HFF-Myc (cell line): ENCODE results near the gene DPF3.
A peak's percentile ranks its signal among the peaks of the same experiment; 100 is the strongest.

Experiments used
- DNase-seq: peaks from one replicate; pipeline ENCODE4 v3.0.0-alpha.2; 2011; ENCODE audit warnings: low read depth; ENCODE audit errors: extremely low read depth
- H3K4me3 ChIP-seq: replicated peaks from 2 replicates; pipeline ENCODE4 v1.5.1; 2011; ENCODE audit warnings: low read depth, mild to moderate bottlenecking, control low read depth, low read length
- TF ChIP-seq, protein P1 (sequence below): IDR thresholded peaks from 2 replicates; pipeline ENCODE4 v1.5.1; 2012; ENCODE audit warnings: mild to moderate bottlenecking, low read depth, low read length, control low read depth; ENCODE audit errors: missing control alignments

DPF3 gene

DNA sequence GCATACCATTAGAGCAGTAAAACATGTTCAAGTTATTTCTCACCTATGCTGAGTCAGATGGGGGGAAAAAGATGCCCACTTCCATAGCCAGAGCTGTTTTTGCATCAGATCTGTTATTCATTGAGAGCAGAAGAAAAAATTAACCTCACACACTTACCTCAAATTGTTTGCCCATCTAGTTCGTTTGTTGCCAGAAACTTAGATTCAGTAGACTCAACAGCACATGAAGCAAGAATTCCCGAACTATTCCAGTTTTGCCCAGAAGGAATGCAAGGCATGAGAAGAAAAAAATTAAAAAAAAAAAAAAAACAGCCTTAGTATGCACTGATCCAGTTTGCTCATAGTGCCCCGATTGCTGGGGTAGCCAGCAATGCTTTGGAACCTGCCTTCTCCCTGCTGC lies 12.4 kb upstream of the DPF3 start:
- H3K4me3 ChIP-seq: no peak overlapping the region
- TF ChIP-seq, protein P1, sequence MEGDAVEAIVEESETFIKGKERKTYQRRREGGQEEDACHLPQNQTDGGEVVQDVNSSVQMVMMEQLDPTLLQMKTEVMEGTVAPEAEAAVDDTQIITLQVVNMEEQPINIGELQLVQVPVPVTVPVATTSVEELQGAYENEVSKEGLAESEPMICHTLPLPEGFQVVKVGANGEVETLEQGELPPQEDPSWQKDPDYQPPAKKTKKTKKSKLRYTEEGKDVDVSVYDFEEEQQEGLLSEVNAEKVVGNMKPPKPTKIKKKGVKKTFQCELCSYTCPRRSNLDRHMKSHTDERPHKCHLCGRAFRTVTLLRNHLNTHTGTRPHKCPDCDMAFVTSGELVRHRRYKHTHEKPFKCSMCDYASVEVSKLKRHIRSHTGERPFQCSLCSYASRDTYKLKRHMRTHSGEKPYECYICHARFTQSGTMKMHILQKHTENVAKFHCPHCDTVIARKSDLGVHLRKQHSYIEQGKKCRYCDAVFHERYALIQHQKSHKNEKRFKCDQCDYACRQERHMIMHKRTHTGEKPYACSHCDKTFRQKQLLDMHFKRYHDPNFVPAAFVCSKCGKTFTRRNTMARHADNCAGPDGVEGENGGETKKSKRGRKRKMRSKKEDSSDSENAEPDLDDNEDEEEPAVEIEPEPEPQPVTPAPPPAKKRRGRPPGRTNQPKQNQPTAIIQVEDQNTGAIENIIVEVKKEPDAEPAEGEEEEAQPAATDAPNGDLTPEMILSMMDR: no peak
- no peak for DNase-seq

DNA sequence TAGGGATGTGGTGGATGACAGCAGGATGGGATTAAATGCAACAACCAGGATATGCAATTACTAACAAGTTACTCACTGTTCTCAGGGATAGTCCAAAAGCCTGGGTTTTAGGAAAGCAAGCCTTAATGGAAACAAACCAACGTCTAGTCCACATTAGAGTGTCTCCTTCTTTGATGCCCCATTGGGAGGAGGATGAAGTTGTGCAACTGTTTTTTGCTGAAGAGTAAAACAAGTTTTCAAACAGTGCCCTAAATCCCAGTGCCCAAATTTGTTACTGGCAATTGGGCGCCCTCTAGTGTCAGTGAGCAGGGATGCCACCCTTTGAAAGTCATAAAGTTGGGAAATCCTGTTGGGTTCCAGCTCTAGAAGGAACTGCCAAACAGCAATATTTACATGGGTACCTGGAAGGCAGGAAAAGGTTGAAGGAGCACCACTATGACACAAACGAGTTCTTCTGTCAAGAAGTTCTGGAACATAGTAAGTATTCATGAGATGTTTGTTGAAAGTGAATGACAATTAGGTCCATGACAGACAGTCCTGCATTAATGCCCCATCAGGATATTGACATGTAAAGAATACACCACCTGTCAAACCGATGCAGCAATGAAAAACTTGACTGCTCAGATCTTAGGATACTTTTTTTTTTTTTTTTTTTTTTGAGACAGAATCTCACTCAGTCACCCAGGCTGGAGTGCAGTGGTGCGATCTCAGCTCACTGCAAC lies 11.1 kb upstream of the DPF3 start:
- TF ChIP-seq, protein P1: peak; percentile 98
- no peak for DNase-seq
- H3K4me3 ChIP-seq: no peak overlapping the region

DNA sequence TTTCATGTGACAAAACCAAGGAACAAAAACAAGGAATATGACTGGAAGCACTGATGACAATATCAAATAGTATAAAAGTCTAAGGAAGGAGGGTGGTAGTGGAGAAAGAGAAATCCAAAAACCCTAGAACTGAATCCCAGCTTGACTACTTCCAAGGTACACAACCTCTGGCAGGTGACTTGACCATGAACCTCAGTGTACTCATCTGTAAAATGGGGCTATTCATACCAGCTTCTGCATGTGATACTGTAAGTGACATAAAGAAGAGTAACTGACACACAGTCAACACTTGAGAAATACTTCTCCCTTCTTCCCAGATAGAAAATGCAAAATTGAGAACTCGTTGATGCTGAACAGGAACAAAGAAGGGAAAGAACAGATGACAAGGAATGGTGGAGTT lies 10.3 kb upstream of the DPF3 start:
- TF ChIP-seq, protein P1: no peak
- H3K4me3 ChIP-seq: no peak overlapping the region
- DNase-seq: no peak

DNA sequence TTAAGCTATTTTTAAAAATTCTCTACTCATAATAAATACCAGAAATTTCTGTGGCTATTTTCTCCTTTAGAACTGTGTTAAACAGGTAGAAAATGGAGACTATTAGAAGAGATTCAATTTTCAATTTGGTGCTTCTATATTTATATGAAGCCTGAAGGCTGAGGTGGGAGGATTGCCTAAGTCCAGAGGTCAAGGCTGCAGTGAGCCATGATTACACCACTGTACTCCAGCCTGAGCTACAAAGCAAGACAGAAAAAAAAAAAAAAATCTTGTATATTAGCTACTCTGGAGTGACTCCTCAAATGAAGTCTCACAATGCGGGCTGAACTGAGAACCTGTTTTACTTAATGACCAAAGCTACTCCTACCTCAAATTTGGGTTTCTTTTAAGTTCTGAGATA lies 9.8 kb upstream of the DPF3 start:
- H3K4me3 ChIP-seq: no peak overlapping the region
- DNase-seq: no peak
- TF ChIP-seq, protein P1: no peak

DNA sequence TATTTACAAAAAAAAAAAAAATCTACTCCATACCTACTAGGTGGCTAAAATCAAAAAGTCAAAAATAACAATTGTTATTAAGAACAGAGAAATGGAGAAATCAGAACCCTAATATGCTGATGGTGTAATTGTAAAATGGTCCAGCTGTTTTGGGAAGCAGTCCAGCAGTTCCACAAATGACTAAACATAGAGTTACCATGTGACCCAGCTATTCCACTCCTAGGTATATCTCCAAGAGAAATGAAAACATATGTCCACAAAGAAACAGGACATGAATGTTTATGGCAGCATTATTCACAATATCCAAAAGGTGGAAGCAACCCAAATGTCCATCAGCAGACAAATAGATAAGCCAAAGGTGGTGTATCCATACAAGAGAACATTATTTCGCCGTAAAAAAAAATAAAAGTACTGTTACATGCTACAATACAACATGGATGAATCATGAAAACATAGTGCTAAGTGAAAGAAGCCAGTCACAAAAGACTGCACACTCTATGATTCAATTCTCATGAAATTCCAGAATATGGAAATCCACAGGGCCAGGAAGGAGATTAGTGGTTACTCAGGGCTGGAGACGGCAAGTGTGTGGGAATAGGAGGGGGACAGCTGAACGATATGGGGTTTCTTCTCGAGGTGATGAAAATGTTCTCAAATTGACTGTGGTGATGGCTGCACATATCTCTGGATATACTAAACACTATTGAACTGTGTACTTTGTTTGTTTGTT lies 9.1 kb upstream of the DPF3 start:
- DNase-seq: no peak
- H3K4me3 ChIP-seq: no peak overlapping the region
- TF ChIP-seq, protein P1: no peak

DNA sequence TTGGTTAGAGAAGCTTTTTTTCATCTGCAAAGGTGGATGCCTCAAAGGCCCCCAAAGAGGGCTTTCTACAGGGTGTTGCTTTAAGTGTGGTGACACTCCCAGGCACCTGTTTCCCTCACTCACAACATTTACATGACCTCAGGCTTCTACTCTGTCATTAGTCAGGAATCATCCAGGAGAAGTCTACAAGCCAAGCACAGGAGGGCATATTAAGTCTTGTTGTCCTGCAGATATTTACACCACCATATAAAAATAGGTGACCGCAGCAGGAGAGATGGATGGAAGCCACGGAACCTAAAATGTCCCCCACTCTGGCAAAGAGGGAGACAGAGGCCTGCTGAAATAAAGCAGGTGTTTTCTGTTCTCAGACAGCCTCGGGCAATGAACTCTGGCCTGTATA lies 7.5 kb upstream of the DPF3 start:
- TF ChIP-seq, protein P1: no peak
- DNase-seq: no peak
- H3K4me3 ChIP-seq: no peak overlapping the region
